HK-2 (cell line): Measurements from ENCODE around the gene CITED2.
"Not testable (repeated sequence)": the region's sequence is repeated elsewhere in the genome, so short reads cannot be mapped to it uniquely, and the experiment has no call there.

Experiments used
- DNase-seq: peaks from one replicate; pipeline ENCODE4 v3.0.0-alpha.2; 2018; ENCODE audit not compliant: unreplicated experiment

The CITED2 gene

GRCh38 chr6:139364982-139365379, 9.5 kb downstream of the CITED2 start:
- no peak for DNase-seq

GRCh38 chr6:139364302-139364981, 10.0 kb downstream of the CITED2 start:
- no peak for DNase-seq

GRCh38 chr6:139363797-139364196, 10.7 kb downstream of the CITED2 start:
- not testable (repeated sequence) for DNase-seq

GRCh38 chr6:139363123-139363522, 11.3 kb downstream of the CITED2 start:
- not testable (repeated sequence) for DNase-seq

GRCh38 chr6:139361211-139361610, 13.2 kb downstream of the CITED2 start:
- no peak for DNase-seq

- DNase-seq, result no peak
Measured at GRCh38 chr6:139356924-139357323, 17.5 kb downstream of the CITED2 start.

GRCh38 chr6:139355777-139356445, 18.5 kb downstream of the CITED2 start:
- no peak for DNase-seq

GRCh38 chr6:139355172-139355571, 19.3 kb downstream of the CITED2 start:
- DNase-seq, result no peak

- no peak for DNase-seq
Measured at GRCh38 chr6:139354189-139354588, 20.3 kb downstream of the CITED2 start.

GRCh38 chr6:139349464-139350020, 24.9 kb downstream of the CITED2 start:
- no peak for DNase-seq

- DNase-seq, result no peak
Measured at GRCh38 chr6:139346392-139346791, 28.1 kb downstream of the CITED2 start.

GRCh38 chr6:139344186-139344963, 30.1 kb downstream of the CITED2 start:
- no peak for DNase-seq

GRCh38 chr6:139343052-139343750, 31.2 kb downstream of the CITED2 start:
- no peak for DNase-seq

- no peak for DNase-seq
Measured at GRCh38 chr6:139341060-139341459, 33.4 kb downstream of the CITED2 start.

- no peak for DNase-seq
Measured at GRCh38 chr6:139338795-139339194, 35.7 kb downstream of the CITED2 start.

GRCh38 chr6:139337830-139338229, 36.6 kb downstream of the CITED2 start:
- DNase-seq, result no peak

GRCh38 chr6:139337001-139337400, 37.4 kb downstream of the CITED2 start:
- no peak for DNase-seq

- DNase-seq, result no peak
Measured at GRCh38 chr6:139336488-139336887, 38.0 kb downstream of the CITED2 start.

- no peak for DNase-seq
Measured at GRCh38 chr6:139335447-139336210, 38.8 kb downstream of the CITED2 start.

- DNase-seq, result no peak
Measured at GRCh38 chr6:139334806-139335446, 39.5 kb downstream of the CITED2 start.
